Cardiac muscle cell (in vitro differentiated cells and primary cell): Measurements from ENCODE around the gene ARHGEF10L. TPM values are rescaled to one million over a fixed set of nuclear protein-coding genes. Genes with fewer than 3 reads are reported as not detected.

Experiments used
- DNase-seq, 2 donors: peaks; one replicate each; pipeline versions ENCODE4 v3.0.0 to v3.0.0-alpha.2; 2010 to 2017; ENCODE audit warnings: low read depth in 1 of 2, low spot score in 1 of 2
- H3K27ac ChIP-seq: fragments of 200-600 bp; sonication (generic); 2 replicates; pipeline ENCODE4 v1.5.1; 2016
- H3K27me3 ChIP-seq: fragments of 200-600 bp; sonication (generic); 2 replicates; pipeline ENCODE4 v1.6.0; 2016; ENCODE audit warnings: control low read depth
- H3K36me3 ChIP-seq: fragments of 200-600 bp; sonication (generic); 2 replicates; pipeline ENCODE4 v1.5.1; 2016; ENCODE audit warnings: control low read depth
- H3K4me1 ChIP-seq: fragments of 200-600 bp; sonication (generic); 2 replicates; pipeline ENCODE4 v1.8.1; 2017; ENCODE audit warnings: low read depth, mild to moderate bottlenecking, mixed run types
- H3K4me3 ChIP-seq: fragments of 200-600 bp; sonication (generic); 2 replicates; pipeline ENCODE4 v1.5.1; 2016; ENCODE audit warnings: mild to moderate bottlenecking
- H3K9me3 ChIP-seq: fragments of 200-600 bp; sonication (generic); 2 replicates; pipeline ENCODE4 v1.5.1; 2017; ENCODE audit warnings: low read depth, mild to moderate bottlenecking, control low read depth
- CTCF ChIP-seq: IDR thresholded peaks from 2 replicates; pipeline ENCODE4 v1.5.1; 2012; ENCODE audit warnings: low read depth, mild to moderate bottlenecking, low read length
- polyA plus RNA-seq: library from polyadenylated mRNA; unstranded; fragments of >200 nt; fragmentation: Nextera tagmentation; extraction: Ambion mirVana; gene quantifications from 2 replicates; pipeline ENCODE4 v1.2.1, GENCODE V29; 2016
- total RNA-seq: library from RNA; depleted of rRNA; stranded (reverse); fragments of >200 nt; gene quantifications from 2 replicates; pipeline ENCODE4 v1.2.3, GENCODE V29; 2016

Gene ARHGEF10L
- total and polyA plus RNA-seq, 2 experiments from 2014 or later = 32.3 to 55.4 TPM

GRCh38 chr1:17706445-17706844, 166.9 kb downstream of the ARHGEF10L start:
- Histone ChIP-seq H3K4me3 (no peak overlapping the region), H3K4me1 (no peaks in the 10 kb centered on the region), H3K9me3 (no peaks in the 10 kb centered on the region), H3K27me3 (peaks cover 6% of the 10 kb centered on the region), H3K36me3 (no peaks in the 10 kb centered on the region), H3K27ac (no peak overlapping the region)
- no peak for DNase-seq
- no peak for TF ChIP-seq CTCF

- no peak for DNase-seq
- H3K36me3 ChIP-seq = no peaks in the 10 kb centered on the region
- no peak for TF ChIP-seq CTCF
Measured at GRCh38 chr1:17709981-17710380, 170.5 kb downstream of the ARHGEF10L start.

GRCh38 chr1:17710889-17711576, 171.5 kb downstream of the ARHGEF10L start:
- TF ChIP-seq CTCF = no peak
- Histone ChIP-seq H3K4me1 (peaks cover 5% of the 10 kb centered on the region), H3K27ac (no peak overlapping the region), H3K27me3 (peaks cover 5% of the 10 kb centered on the region), H3K9me3 (no peaks in the 10 kb centered on the region), H3K36me3 (no peaks in the 10 kb centered on the region), H3K4me3 (no peak overlapping the region)
- DNase-seq = no peak

More at GRCh38 chr1:17709981-17710380, 170.5 kb downstream of the ARHGEF10L start:
- H3K27ac ChIP-seq = no peak overlapping the region
- H3K4me3 ChIP-seq = no peak overlapping the region
- H3K27me3 ChIP-seq = peaks cover 6% of the 10 kb centered on the region
- H3K4me1 ChIP-seq = peaks cover 5% of the 10 kb centered on the region
- H3K9me3 ChIP-seq = no peaks in the 10 kb centered on the region

- Histone ChIP-seq H3K9me3 (no peaks in the 10 kb centered on the region), H3K27ac (no peak overlapping the region), H3K27me3 (peaks cover 3% of the 10 kb centered on the region), H3K4me3 (no peak overlapping the region), H3K36me3 (no peaks in the 10 kb centered on the region), H3K4me1 (peaks cover 5% of the 10 kb centered on the region)
- DNase-seq = no peak
- no peak for TF ChIP-seq CTCF
Measured at GRCh38 chr1:17711577-17711910, 172.0 kb downstream of the ARHGEF10L start.

- peaks cover 5% of the 10 kb centered on the region for H3K4me1 ChIP-seq
- H3K36me3 ChIP-seq = no peaks in the 10 kb centered on the region
- H3K9me3 ChIP-seq = no peaks in the 10 kb centered on the region
- DNase-seq = no peak
- no peak overlapping the region for H3K4me3 ChIP-seq
- peaks cover 3% of the 10 kb centered on the region for H3K27me3 ChIP-seq
- H3K27ac ChIP-seq = no peak overlapping the region
- no peak for TF ChIP-seq CTCF
Measured at GRCh38 chr1:17711941-17712340, 172.4 kb downstream of the ARHGEF10L start.
